DMS153 treated with DMSO at 0.1 percent for 48 hours (cell line): ENCODE data around the gene CEP85.

Source experiments
- DNase-seq: peaks from one replicate; lab custom pipeline; 2025; ENCODE audit not compliant: unreplicated experiment; lab: John Stamatoyannopoulos, UW

CEP85 gene

GRCh38 chr1:26276432-26276838 is 42.4 kb downstream of the CEP85 start:
- no peak for DNase-seq

DNA sequence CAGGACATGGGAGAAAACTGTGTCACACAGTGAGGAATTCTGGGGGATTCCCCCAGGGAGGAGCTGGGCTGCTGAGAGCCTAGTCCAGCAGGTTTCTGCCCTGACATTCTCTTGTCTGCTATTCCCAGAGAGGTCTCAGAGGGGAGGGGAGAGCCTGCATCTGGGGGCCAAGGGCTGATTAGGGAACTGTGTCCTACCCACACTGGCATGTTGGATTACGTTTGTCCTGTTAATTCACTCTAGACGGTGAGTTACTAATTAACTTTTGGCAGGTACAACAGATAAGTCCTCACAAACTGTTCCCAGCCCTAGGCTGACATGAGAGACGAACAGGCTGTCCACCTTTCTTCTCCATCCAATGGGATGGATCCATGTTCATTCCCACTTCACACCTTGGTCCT is 43.3 kb downstream of the CEP85 start:
- no peak for DNase-seq

DNA sequence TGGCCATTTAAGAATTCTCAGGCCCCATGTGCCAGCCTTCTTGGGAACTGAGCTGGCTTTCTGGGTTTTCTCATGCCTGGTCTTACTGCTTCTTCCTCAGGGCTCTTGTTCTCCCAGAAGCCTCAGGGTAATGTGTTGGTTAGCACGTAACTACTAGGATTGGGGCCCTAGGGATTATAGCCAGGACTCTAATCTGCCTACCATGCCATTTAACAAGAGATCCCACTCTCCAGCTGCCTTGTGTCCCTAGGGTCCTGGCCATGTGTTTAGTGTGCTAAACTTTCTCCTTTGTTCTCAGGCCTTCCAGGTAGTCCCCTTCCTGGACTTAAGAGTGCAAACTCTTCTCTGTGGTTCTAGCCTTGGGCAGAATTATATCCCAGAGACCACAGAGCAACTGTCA is 43.7 kb downstream of the CEP85 start:
- no peak for DNase-seq

GRCh38 chr1:26278303-26278702 is 44.3 kb downstream of the CEP85 start:
- DNase-seq = no peak

GRCh38 chr1:26278724-26279455 is 44.9 kb downstream of the CEP85 start:
- DNase-seq = no peak

DNA sequence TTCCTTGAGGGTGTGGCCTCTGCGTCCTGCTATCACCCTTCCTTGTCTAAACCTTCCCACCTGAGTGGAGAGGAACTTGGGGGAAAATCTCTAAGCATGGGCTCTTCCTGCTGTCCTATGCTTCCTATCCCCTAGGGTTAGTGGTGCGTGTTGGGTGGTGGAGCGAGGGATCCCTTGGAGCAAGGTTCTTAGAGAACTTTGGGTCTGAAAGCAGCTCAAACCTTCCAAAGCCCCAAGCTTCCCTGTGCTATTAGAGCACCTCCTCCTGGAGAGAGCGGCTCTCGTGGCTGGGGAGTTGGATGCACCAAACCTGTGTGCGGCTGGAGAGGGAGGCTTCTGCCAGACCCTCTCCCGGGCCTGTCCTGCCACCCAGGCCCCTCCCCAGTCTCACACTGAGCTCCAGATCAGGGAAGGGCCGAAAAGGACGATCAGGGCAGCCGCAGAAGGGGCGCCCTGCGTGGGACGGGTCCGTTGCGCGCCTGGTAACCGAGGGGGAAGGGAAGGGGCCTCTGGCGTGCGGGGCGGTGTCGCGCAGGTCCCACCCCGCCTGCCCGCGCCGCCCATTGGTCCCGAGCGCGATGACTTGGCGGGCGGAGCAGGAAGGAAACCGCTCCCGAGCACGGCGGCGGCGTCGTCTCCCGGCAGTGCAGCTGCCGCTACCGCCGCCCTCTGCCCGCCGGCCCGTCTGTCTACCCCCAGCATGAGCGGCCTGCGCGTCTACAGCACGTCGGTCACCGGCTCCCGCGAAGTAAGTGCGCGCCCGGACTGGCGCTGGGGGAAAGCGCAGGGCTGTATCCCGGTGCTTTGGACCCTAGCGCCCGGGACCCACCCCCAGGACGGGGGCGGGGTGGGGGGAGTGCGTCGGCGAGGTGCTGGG is 45.7 kb downstream of the CEP85 start, which contains the start of gene SH3BGRL3:
Gene SH3BGRL3 (plus strand): TSS at position 631 of the 877 bp plus-strand sequence. CDS start 70 bp downstream, at position 701.
- DNase-seq = peak; percentile 91

- DNase-seq = no peak
Observed at GRCh38 chr1:26280333-26281042, 46.5 kb downstream of the CEP85 start.

- DNase-seq = no peak
Observed at GRCh38 chr1:26281091-26281958, 47.3 kb downstream of the CEP85 start.

DNA sequence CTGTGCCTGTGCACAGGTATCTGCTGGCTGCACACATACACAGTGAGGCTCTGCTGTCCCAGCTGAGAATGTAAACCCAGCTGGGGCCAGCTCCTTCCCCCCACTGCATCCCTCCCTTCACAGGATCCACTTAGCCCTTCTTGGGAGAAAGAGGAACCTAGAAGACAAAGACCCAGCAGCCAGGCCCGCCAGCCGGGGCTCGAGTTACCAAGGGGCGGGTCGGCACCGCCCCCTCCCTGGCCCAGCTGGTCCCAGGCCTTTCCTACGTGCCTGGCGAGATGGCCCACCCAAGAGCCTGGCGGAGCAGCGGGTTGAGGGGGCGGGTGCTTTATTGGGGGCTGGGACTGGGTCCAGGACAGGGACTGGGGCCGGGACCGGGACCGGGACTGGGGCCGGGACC is 48.0 kb downstream of the CEP85 start:
- no peak for DNase-seq

DNA sequence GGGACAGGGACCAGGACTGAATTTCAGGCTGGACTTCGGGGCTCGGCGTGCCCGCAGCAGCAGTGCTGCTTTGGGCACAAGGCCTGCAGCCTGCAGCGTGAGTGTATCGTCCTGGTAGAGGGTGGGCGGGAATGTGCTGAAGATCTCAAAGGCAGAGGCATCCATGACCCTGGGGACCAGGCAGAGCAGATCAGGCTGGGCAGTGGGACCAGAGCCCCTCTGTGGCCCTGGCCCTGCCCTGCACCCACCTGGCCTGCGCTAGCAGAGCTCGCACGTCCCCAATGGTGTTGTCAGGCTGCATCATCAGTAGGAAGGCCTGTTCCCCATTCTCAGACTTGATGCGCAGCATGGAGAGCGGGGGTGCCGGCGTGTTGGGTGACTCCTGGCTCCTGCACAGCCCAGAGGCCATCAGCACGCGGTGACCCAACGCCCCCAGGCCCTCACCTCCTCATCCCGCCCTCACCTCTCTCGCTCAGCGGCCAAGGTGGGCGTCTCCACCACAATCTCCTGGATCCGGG is 48.5 kb downstream of the CEP85 start:
- no peak for DNase-seq

DNA sequence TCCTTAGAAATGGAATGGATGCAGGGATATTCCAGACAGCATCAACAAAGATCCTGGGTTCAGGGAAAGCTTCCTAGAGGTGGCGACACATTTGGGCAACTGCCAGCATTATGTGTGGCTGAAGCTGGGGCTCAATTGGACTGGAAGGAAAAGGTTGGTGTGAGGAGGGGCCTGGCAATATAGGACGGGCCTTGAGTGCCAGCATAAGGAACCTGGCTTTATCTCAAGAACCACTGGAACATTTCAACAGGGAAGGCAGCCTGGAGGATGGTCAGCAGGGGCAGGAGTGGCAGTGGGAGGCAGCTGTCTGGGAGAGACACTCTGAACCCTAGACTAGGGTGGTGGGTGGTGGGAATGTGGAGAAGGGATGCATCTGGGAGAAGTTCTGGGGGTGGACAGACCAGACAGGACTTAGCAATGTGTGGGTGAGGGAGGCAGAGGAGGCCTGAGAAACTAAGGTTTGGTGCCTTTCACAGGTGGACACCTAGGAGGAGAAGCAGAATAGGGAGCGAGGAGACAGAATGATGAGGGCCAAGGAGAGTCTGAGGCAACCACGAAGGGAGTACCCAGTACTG is 49.4 kb downstream of the CEP85 start:
- DNase-seq = no peak

GRCh38 chr1:26283871-26284596 is 50.0 kb downstream of the CEP85 start:
- no peak for DNase-seq

DNA sequence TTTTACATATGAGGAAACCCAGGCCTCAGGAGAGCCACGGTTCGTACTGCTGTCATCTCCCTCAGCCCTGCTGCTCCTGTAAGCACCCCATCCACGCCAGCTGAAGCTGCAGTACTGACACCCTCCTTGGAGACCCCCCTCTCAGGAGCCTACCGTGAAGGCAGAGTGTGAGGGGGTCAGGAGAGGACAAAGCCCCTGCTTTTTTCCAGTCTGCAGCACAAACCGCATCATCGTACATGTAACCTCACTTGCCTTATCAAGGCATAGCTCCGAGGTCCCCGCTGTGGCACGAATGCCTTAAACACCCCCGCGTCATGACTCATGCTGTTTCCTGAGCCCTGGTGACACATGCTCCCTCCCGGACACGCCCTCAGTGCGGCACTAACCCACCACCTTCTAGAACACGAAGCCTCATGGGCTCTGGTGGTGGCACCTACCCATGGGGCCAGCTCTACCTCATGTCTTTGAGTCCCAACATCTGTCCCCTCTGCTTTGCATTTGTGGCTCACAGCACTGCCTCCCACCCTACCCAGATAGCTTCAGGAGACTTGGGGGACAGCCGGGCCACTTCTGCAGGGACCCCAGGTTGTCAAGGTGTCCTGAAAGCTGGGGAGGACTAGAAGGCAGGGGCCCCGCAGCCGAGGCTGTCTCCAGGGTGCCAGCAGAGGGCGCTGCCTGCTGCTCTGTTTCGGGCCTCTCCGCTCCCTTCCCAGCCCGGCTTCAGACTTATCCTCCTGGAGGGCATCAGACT is 50.8 kb downstream of the CEP85 start:
- peak; percentile 48 for DNase-seq

- no peak for DNase-seq
Observed at GRCh38 chr1:26285366-26286063, 51.5 kb downstream of the CEP85 start.

- no peak for DNase-seq
Observed at GRCh38 chr1:26286064-26286416, 52.0 kb downstream of the CEP85 start.

GRCh38 chr1:26287033-26287711 is 53.2 kb downstream of the CEP85 start:
- no peak for DNase-seq

GRCh38 chr1:26287811-26288210 is 53.8 kb downstream of the CEP85 start:
- DNase-seq = no peak
